ENCODE measurements around the gene WNT2. TPM values are rescaled to one million over a fixed set of nuclear protein-coding genes. Genes with fewer than 3 reads are reported as not detected.
"Not testable (repeated sequence)": the region's sequence is repeated elsewhere in the genome, so short reads cannot be mapped to it uniquely, and the experiment has no call there.

The WNT2 gene
- total RNA-seq, 1 donor from 2014 or later, result 2.8 TPM

DNA sequence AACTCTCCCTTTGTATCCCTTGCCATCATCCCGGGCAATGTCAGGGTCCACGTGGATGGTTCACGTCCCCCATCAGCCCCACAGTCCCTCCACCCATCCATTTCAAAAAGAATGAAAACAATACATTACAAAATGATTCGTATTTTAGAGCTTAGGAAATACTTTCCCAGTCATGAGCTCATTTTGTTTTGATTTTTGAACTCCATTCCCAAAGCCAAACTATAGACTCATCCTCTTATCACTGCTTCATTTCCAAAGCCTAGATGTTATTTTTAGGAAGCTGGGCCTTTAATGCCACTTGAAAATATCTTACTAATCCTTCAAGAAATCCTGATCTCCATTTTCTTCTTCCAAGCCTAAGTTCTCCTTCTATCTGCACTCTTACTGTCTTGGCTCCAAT is 72.1 kb downstream of the WNT2 start:
- Mint-ChIP-seq H3K27ac (no peak overlapping the region), H3K9me3 (peaks cover 4% of the 10 kb centered on the region)
- no peak for DNase-seq (ENCODE audit: extremely low spot score, unreplicated experiment)

DNA sequence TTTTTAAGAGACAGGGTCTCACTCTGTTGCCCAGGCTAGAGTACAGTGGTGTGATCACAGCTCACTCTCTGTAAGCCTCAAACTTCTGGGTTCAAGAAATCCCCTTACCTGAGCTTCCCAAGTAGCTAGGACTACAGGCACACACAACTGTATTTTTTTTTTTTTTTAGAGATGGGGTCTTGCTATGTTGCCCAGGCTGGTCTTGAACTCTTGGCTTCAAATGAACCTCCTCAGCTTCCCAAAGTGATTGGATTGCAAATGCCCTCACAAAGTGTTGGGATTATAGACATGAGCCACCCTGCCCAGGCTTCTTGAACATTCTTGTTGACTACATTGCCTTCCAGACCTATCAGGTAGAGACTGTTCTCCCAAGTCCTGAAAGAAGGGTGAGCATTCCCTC is 72.6 kb downstream of the WNT2 start:
- H3K4me1 Mint-ChIP-seq (ENCODE audit: unreplicated experiment), result no peaks in the 10 kb centered on the region
- H3K36me3 Mint-ChIP-seq, result no peaks in the 10 kb centered on the region
- H3K27ac Mint-ChIP-seq, result no peak overlapping the region
- H3K9me3 Mint-ChIP-seq, result peaks cover 8% of the 10 kb centered on the region
- TF ChIP-seq, protein P1, sequence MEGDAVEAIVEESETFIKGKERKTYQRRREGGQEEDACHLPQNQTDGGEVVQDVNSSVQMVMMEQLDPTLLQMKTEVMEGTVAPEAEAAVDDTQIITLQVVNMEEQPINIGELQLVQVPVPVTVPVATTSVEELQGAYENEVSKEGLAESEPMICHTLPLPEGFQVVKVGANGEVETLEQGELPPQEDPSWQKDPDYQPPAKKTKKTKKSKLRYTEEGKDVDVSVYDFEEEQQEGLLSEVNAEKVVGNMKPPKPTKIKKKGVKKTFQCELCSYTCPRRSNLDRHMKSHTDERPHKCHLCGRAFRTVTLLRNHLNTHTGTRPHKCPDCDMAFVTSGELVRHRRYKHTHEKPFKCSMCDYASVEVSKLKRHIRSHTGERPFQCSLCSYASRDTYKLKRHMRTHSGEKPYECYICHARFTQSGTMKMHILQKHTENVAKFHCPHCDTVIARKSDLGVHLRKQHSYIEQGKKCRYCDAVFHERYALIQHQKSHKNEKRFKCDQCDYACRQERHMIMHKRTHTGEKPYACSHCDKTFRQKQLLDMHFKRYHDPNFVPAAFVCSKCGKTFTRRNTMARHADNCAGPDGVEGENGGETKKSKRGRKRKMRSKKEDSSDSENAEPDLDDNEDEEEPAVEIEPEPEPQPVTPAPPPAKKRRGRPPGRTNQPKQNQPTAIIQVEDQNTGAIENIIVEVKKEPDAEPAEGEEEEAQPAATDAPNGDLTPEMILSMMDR (conservative IDR thresholded peaks at IDR 0.05), result no peak
- peaks cover 13% of the 10 kb centered on the region for H3K27me3 Mint-ChIP-seq
- no peak overlapping the region for H3K4me3 Mint-ChIP-seq
- no peak for DNase-seq (ENCODE audit: extremely low spot score, unreplicated experiment)

More for the DNA sequence above, 72.1 kb downstream of the WNT2 start:
- Mint-ChIP-seq H3K27me3 (peaks cover 14% of the 10 kb centered on the region), H3K4me1 (ENCODE audit: unreplicated experiment) (no peaks in the 10 kb centered on the region), H3K36me3 (no peaks in the 10 kb centered on the region), H3K4me3 (no peak overlapping the region)
- TF ChIP-seq, protein P1 (conservative IDR thresholded peaks at IDR 0.05), result no peak

DNA sequence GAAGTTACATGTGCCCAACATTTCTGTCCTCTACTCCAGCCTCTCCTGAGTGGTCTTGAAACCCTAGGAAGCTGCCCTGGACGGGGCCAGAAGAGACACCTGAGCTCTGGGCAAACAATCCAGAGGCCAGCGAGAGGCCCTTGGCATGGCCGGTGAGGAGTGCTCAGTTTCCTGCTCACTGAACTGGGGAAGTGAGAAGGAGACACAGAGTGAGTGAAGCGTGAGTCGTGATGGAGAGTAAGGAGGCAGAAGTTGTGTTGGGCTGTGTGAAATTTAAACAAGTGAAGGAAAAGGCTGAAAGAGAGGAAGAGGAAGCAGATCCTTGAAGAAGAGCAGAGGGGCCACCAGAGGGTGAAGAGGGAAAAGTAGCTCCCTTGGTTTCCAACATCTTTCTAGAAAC is 73.2 kb downstream of the WNT2 start:
- Mint-ChIP-seq H3K4me1 (ENCODE audit: unreplicated experiment) (no peaks in the 10 kb centered on the region), H3K36me3 (no peaks in the 10 kb centered on the region), H3K27ac (no peak overlapping the region), H3K9me3 (peaks cover 8% of the 10 kb centered on the region), H3K4me3 (no peak overlapping the region), H3K27me3 (peaks cover 10% of the 10 kb centered on the region)
- DNase-seq (ENCODE audit: extremely low spot score, unreplicated experiment), result no peak
- TF ChIP-seq, protein P1 (conservative IDR thresholded peaks at IDR 0.05), result no peak

DNA sequence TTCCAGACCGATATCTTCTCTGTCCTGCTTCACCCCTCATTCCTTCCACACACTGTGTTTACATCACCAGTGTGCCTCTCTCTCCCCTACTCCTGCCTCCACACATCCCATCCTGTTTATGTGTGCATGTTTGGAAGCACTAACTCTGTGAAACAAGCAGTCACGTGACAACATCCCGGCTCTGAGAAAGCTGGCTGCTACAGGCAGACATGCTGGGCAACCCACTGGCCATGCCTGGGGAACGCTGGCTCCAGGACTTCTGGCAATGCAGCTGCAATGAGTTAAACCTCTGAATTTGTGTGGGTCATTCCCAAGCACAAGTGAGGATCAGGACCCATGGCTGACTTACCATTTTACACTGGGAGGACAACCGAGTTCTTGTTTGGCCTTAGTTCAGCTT is 74.0 kb downstream of the WNT2 start:
- Mint-ChIP-seq H3K9me3 (peaks cover 8% of the 10 kb centered on the region), H3K27me3 (peaks cover 10% of the 10 kb centered on the region), H3K36me3 (no peaks in the 10 kb centered on the region), H3K27ac (no peak overlapping the region), H3K4me1 (ENCODE audit: unreplicated experiment) (no peaks in the 10 kb centered on the region), H3K4me3 (no peak overlapping the region)
- TF ChIP-seq, protein P1 (conservative IDR thresholded peaks at IDR 0.05), result no peak
- DNase-seq (ENCODE audit: extremely low spot score, unreplicated experiment), result no peak

DNA sequence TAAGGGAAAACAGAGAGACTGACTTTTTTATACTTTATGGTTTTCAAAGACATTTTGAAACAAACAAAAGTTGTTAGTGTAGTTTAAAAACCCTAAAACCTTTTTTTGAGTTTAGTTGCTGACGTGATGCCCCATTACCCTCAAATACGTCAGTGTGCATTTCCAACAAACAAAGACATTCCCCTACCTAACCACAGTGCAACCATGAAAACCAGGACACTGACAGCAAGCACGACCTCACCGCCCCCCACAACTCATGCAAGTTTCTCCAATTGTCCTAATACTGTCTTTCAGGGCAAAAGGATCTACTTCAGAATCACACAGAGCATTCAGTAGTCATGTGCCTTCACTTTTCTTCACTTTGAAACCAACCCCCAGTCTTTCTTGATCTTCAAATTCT is 75.0 kb downstream of the WNT2 start:
- Mint-ChIP-seq H3K27me3 (peaks cover 10% of the 10 kb centered on the region), H3K27ac (no peak overlapping the region), H3K9me3 (peaks cover 8% of the 10 kb centered on the region), H3K4me1 (ENCODE audit: unreplicated experiment) (no peaks in the 10 kb centered on the region), H3K36me3 (no peaks in the 10 kb centered on the region), H3K4me3 (no peak overlapping the region)
- DNase-seq (ENCODE audit: extremely low spot score, unreplicated experiment), result no peak
- TF ChIP-seq, protein P1 (conservative IDR thresholded peaks at IDR 0.05), result no peak

DNA sequence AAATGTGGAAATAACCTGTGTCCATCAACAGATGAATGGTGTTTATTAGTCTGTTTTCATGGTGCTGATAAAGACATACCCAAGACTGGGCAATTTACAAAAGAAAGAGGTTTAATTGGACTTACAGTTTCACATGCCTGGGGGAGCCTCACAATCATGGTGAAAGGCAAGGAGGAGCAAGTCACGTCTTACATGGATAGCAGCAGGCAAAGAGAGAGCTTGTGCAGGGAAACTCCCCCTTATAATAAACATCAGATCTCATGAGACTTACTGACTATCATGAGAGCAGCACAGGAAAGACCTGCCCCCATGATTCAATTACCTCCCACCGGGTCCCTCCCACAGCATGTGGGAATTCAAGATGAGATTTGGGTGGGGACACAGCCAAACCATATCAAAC is 77.2 kb downstream of the WNT2 start:
- DNase-seq (ENCODE audit: extremely low spot score, unreplicated experiment); H3K36me3 Mint-ChIP-seq; H3K27ac Mint-ChIP-seq; H3K27me3 Mint-ChIP-seq; H3K4me1 Mint-ChIP-seq (ENCODE audit: unreplicated experiment); H3K9me3 Mint-ChIP-seq; H3K4me3 Mint-ChIP-seq: not testable (repeated sequence)
